GM12878 (cell line): Measurements from ENCODE around the gene SETD5.

Experiments
- CHD4 ChIP-seq: fragments of 200-600 bp; sonication (generic); IDR thresholded peaks from 2 replicates; pipeline ENCODE4 v1.6.1; 2016; ENCODE audit warnings: mild to moderate bottlenecking
- CTCF ChIP-seq, 3 experiments: IDR thresholded peaks in 2 of 3; conservative IDR thresholded peaks in 1 of 3; 2 replicates each; pipeline ENCODE4 v1.5.1; 2011; ENCODE audit warnings: low read depth in 3 of 3, low read length in 3 of 3, mild to moderate bottlenecking in 3 of 3, control low read depth in 2 of 3, moderate library complexity in 2 of 3, inconsistent platforms in 1 of 3, mixed read lengths in 1 of 3; ENCODE audit not compliant: control insufficient read depth in 2 of 3, insufficient read depth in 1 of 3; ENCODE audit errors: extremely low read depth in 1 of 3
- CUX1 ChIP-seq: IDR thresholded peaks from 2 replicates; pipeline ENCODE4 v1.6.1; 2012; ENCODE audit warnings: improper control_type of control experiment, low read depth, low read length; ENCODE audit not compliant: insufficient replicate concordance
- HDAC2 ChIP-seq: fragments of 200-600 bp; sonication (generic); IDR thresholded peaks from 2 replicates; pipeline ENCODE4 v1.6.1; 2017
- HDAC6 ChIP-seq: fragments of 200-600 bp; sonication (generic); IDR thresholded peaks from one replicate; pipeline ENCODE4 v1.8.0; 2017; ENCODE audit warnings: antibody characterized with exemption; ENCODE audit not compliant: unreplicated experiment
- IRF3 ChIP-seq: fragments of 450-650 bp; IDR thresholded peaks from 2 replicates; pipeline ENCODE4 v1.6.1; 2014; ENCODE audit warnings: mild to moderate bottlenecking
- IRF4 ChIP-seq: IDR thresholded peaks from 2 replicates; pipeline ENCODE4 v1.6.1; 2011; ENCODE audit warnings: low read depth, low read length
- JUNB ChIP-seq: IDR thresholded peaks from 2 replicates; pipeline ENCODE4 v1.6.1; 2016; ENCODE audit warnings: antibody characterized with exemption, mild to moderate bottlenecking
- MAX ChIP-seq: IDR thresholded peaks from 2 replicates; pipeline ENCODE4 v1.6.1; 2012; ENCODE audit warnings: low read depth, low read length, improper control_type of control experiment
- POLR2AphosphoS2 ChIP-seq: IDR thresholded peaks from 2 replicates; pipeline ENCODE4 v1.6.1; 2011; ENCODE audit warnings: low read depth, mild to moderate bottlenecking, low read length, improper control_type of control experiment, moderate library complexity
- SP1 ChIP-seq: IDR thresholded peaks from one replicate; pipeline ENCODE4 v1.6.1; 2011; ENCODE audit warnings: low read depth, low read length
- TAF1 ChIP-seq: IDR thresholded peaks from 2 replicates; pipeline ENCODE4 v1.6.1; 2011; ENCODE audit warnings: mild to moderate bottlenecking, low read depth, low read length, borderline replicate concordance
- ZBTB4 ChIP-seq: fragments of 450-650 bp; formaldehyde crosslinking; IDR thresholded peaks from 2 replicates; pipeline ENCODE4 v1.4.0; 2022; ENCODE audit warnings: mild to moderate bottlenecking, moderate library complexity
- ZNF384 ChIP-seq: IDR thresholded peaks from 2 replicates; pipeline ENCODE4 v1.6.1; 2012; ENCODE audit warnings: low read depth, mild to moderate bottlenecking, low read length, improper control_type of control experiment, borderline replicate concordance

GRCh38 chr3:9448071-9448470 is 50.7 kb downstream of the SETD5 start:
- TF ChIP-seq POLR2AphosphoS2 (no peak), CHD4 (no peak), CTCF (IDR thresholded peaks at IDR 0.05 in 2 of 3, conservative IDR thresholded peaks at IDR 0.05 in 1 of 3; ENCODE audit: control insufficient read depth in 2 of 3, extremely low read depth in 1 of 3, insufficient read depth in 1 of 3, low read depth in 3 of 3, low read length in 3 of 3) (no peak), JUNB (no peak), SP1 (no peak), MAX (no peak), HDAC6 (no peak), IRF4 (no peak), ZNF384 (no peak), TAF1 (no peak), ZBTB4 (CRISPR knock-in tag) (no peak), HDAC2 (no peak), IRF3 (no peak), CUX1 (no peak)
